Measurements from ENCODE around the gene GATAD2B. TPM values are rescaled to one million over a fixed set of nuclear protein-coding genes. Genes with fewer than 3 reads are reported as not detected.
"Not testable (repeated sequence)": the region's sequence is repeated elsewhere in the genome, so short reads cannot be mapped to it uniquely, and the experiment has no call there.

The GATAD2B gene
- total RNA-seq, 2 donors from 2014 or later = 47.8 to 51.1 TPM

DNA sequence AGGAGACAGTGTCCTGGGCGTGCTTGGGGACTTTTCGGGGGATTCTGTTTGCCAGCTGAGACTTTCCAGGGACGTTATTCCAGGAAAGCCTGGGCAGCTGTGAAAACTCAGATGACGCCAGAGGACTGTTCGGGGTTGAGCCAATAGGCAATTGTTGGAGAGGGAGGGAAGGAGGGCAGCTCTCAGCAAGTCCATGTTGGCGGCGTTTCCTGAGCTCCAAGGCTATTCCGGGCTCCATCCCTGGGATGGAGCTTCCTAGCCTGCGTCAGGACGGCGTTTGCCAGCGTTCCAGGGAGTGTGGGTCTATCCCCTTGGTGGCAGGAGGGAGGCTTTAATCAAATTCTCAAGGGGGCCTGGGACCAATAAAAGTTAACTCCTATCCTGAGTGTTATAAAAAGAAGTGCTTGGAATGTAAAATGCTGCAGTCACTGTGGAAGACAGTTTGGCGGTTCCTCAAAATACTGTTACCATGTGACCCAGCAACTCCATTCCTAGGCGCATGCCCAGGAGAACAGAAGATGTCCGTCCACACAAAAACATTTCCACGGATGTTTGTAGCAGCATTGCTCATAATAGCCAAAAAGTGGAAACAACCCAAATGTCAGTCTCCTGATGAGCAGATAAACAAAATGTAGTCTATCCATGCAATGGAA, 132.3 kb downstream of the GATAD2B start:
- Mint-ChIP-seq H3K4me3 (peak overlapping the region; percentile 46), H3K9me3 (no peaks in the 10 kb centered on the region), H3K27ac (peak overlapping the region; percentile 15), H3K4me1 (peaks cover 9% of the 10 kb centered on the region), H3K27me3 (peaks cover 8% of the 10 kb centered on the region), H3K36me3 (ENCODE audit: low read depth) (no peaks in the 10 kb centered on the region)
- no peak for ATAC-seq (replicated peaks)

DNA sequence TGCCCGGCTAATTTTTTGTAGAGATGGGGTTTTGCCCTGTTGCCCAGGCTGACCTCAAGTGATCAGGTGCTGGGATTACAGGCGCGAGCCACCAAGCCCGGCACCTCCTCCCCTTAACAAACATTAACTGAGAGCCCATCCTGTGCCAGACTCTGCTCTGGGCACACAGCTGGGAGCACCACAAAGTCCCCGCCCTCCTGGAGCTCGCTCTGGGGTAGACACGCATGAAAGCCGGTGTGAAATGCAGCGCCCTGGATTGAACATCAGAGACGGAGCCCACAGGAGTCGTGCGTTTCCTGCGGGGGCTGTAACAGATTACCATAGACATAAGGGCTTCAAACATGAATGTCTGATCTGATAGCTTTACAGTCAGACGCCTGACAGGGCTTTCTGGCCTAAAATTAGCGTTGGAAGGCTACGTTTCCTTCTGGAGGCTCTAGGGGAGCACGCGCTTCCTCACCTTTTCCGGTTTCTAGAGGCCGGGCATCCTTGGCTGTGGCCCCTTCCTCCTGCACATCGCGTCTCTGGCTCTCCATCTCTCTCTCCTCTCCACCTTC, 133.2 kb downstream of the GATAD2B start:
- no peaks in the 10 kb centered on the region for H3K36me3 Mint-ChIP-seq (ENCODE audit: low read depth)
- no peak for ATAC-seq (replicated peaks)
- peak overlapping the region; percentile 46 for H3K4me3 Mint-ChIP-seq
- H3K4me1 Mint-ChIP-seq = peaks cover 9% of the 10 kb centered on the region
- H3K9me3 Mint-ChIP-seq = no peaks in the 10 kb centered on the region
- H3K27ac Mint-ChIP-seq = peak overlapping the region; percentile 9
- peaks cover 8% of the 10 kb centered on the region for H3K27me3 Mint-ChIP-seq

DNA sequence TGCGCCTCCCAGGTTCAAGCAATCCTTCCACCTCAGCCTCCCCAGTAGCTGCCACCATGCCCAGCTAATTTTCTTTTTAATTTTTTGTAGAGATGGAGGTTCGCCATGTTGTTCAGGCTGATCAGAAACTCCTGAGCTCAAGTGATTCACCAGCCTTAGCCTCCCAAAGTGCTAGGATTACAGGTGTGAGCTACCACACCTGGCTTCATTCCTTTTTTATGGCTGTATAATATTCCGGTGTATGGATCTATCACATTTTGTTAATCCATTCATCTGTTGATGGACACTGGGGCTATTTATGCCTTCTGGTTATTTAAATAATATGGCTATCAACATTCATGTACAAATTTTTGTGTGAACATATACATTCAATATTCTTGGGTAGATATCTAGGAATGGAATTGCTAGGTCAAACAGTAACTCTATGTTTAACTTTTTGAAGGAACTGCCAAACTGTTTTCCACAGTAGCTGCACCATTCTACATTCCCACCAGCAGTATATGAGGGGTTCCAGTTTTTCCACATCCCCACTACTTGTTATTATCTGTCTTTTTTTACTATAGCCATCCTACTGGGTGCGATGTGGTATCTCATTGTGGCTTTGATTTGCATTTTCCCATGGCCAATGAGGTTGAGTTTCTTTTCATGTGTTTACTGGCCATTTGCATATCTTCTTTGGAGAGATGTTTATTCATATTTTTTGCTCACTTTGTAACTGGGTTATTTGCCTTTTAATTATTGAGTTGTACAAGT, 136.6 kb downstream of the GATAD2B start:
- Mint-ChIP-seq H3K36me3 (ENCODE audit: low read depth) (no peaks in the 10 kb centered on the region), H3K4me1 (peaks cover 9% of the 10 kb centered on the region), H3K27me3 (peaks cover 8% of the 10 kb centered on the region), H3K4me3 (no peak overlapping the region), H3K9me3 (no peaks in the 10 kb centered on the region), H3K27ac (no peak overlapping the region)
- no peak for ATAC-seq (replicated peaks)

DNA sequence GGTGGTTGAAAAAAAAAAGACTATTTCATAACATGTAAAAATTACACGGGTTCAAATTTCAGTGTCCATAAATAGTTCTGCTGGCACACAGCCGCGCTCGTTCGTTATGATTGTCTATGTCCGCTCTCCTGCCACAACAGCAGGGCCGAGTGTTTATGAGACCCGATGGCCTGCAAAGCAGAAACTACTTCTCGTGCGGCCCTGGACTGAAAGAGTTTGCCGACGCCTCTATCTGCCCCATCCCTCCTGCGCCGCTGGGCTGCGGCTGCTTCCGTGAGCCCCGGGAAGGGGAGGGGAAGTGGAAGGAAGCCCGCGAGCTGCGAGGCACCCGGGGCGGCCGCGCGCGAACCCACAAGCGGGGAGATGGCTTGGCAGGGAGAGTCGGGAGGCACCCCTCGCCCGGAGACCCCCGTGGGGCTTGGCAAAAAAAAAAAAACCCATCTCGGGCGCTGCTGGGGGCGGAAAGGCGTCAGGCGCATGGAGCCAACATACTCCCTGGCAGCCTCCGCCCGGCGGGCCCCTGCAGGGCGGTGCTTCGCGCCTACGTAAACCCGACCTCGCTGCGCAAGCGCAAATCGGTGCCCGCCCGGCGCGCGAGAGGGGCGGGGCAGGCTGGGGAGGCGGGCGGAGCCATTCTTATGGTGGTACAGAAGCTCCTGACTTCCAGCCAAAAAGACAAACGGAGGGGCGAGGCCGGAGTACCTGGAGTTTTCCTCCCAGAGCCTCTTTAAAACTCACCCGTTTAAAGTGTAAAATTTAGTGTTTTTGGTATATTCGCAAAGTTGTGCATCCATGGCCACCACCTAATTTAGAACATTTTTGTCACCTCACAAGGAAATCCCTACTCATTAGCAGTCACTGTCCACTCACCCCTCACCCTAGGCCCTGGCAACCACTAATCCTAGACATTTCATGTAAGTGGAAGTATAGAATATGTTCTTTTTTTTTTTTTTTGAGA, 139.3 kb downstream of the GATAD2B start:
- H3K36me3 Mint-ChIP-seq (ENCODE audit: low read depth) = no peaks in the 10 kb centered on the region
- peak overlapping the region; percentile 85 for H3K4me3 Mint-ChIP-seq
- peak; percentile 98 for ATAC-seq (replicated peaks)
- H3K4me1 Mint-ChIP-seq = no peaks in the 10 kb centered on the region
- H3K27ac Mint-ChIP-seq = peak overlapping the region; percentile 91
- no peaks in the 10 kb centered on the region for H3K9me3 Mint-ChIP-seq
- peaks cover 8% of the 10 kb centered on the region for H3K27me3 Mint-ChIP-seq

DNA sequence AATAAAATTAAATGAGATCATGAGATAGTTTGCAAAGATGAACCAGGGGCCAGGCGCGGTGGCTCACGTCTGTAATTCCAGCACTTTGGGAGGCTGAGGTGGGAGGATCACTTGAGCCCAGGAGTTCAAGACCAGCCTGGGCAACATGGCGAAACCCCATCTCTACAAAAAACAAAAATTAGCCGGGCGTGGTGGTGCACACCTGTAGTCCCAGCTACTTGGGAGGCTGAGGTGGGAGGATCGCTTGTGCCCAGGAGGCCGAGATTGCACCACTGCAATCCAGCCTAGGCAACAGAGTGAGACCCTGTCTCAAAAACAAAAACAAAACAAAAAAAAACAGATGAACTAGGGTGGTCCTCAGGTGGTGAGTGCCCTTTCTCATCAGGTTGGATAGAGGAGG, 140.1 kb downstream of the GATAD2B start:
- H3K27me3 Mint-ChIP-seq = not testable (repeated sequence)
- peak overlapping the region; percentile 85 for H3K4me3 Mint-ChIP-seq

DNA sequence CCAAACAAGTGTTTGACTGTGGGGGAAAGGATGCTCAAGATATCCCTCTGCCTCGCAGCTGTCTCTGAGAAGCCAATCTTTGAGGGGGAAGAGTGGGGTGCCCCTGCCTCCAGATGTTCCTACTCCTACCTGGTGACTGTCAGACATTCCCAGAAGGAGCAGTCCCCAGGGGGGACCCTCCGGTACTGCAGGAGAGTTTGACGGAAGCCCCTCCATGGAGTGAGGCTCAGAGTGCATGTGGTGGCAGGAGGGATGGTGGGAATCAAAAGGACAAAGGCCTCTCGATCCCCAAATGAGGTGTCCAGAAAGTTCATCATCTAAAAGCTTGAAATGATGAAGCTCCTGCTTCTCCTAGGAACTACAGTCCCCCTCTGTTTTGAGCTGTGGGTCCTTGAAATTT, 142.2 kb downstream of the GATAD2B start:
- Mint-ChIP-seq H3K27me3 (no peaks in the 10 kb centered on the region), H3K36me3 (ENCODE audit: low read depth) (no peaks in the 10 kb centered on the region), H3K4me1 (peaks cover 4% of the 10 kb centered on the region), H3K4me3 (no peak overlapping the region), H3K27ac (no peak overlapping the region), H3K9me3 (no peaks in the 10 kb centered on the region)
- no peak for ATAC-seq (replicated peaks)

More for the DNA sequence above, 140.1 kb downstream of the GATAD2B start:
- H3K9me3 Mint-ChIP-seq; H3K4me1 Mint-ChIP-seq; ATAC-seq (replicated peaks); H3K36me3 Mint-ChIP-seq (ENCODE audit: low read depth): not testable (repeated sequence)
- peak overlapping the region; percentile 91 for H3K27ac Mint-ChIP-seq

DNA sequence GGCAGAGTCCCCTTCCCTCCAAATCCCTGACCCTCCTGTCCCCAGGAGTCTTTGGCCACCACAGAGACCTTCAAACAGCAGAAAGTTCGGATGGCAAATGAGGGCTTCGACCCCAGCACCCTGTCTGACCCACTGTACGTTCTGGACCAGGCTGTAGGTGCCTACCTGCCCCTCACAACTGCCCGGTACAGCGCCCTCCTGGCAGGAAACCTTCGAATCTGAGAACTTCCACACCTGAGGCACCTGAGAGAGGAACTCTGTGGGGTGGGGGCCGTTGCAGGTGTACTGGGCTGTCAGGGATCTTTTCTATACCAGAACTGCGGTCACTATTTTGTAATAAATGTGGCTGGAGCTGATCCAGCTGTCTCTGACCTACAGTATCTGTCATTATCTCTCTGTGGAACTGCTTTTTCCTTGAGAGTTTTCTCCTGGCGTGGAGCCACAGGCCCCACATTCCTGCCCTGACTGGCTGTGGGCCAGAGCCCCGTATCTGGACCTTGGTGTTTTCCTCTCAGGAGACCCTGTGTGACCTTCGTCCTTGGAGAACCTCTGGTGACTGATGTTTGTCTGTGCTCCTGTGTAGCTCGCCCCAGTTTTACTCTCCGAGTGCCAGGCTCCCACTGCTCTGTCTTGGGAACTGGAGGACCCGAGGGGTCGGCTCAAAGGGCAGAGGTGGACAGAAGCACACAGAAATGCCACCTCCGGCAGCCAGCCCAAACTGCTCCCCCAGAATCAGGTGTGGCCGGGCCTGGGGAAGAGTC, 142.8 kb downstream of the GATAD2B start:
- ATAC-seq (replicated peaks) = no peak
- Mint-ChIP-seq H3K4me1 (peaks cover 4% of the 10 kb centered on the region), H3K4me3 (no peak overlapping the region), H3K36me3 (ENCODE audit: low read depth) (no peaks in the 10 kb centered on the region), H3K27me3 (no peaks in the 10 kb centered on the region), H3K9me3 (no peaks in the 10 kb centered on the region), H3K27ac (no peak overlapping the region)

DNA sequence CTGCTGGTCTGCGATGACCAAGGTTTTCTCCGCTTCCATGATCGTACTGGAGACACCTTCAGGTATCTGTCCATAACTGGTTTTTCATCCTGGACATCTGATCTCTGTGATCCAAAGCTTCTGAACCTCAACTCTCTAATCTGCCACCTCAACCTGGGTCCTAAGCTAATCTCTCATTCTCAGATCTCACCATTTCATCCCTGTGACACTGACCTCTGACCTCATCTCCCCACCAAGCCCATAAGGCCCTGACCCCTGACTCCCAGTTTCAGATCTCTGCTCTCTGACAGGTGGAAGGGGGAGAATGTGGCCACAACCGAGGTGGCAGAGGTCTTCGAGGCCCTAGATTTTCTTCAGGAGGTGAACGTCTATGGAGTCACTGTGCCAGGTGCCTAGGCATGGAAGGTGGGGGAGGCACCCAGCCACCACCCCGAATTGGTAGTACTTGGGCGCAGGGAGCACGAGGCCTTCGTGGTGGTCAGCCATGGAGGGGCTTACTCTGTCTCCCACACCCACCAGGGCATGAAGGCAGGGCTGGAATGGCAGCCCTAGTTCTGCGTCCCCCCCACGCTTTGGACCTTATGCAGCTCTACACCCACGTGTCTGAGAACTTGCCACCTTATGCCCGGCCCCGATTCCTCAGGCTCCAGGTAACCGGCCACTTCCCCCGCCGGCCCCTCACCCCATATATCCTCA, 143.8 kb downstream of the GATAD2B start:
- H3K27me3 Mint-ChIP-seq = no peaks in the 10 kb centered on the region
- no peaks in the 10 kb centered on the region for H3K9me3 Mint-ChIP-seq
- peaks cover 10% of the 10 kb centered on the region for H3K36me3 Mint-ChIP-seq (ENCODE audit: low read depth)
- H3K4me3 Mint-ChIP-seq = no peak overlapping the region
- no peak for ATAC-seq (replicated peaks)
- peaks cover 4% of the 10 kb centered on the region for H3K4me1 Mint-ChIP-seq
- H3K27ac Mint-ChIP-seq = no peak overlapping the region

DNA sequence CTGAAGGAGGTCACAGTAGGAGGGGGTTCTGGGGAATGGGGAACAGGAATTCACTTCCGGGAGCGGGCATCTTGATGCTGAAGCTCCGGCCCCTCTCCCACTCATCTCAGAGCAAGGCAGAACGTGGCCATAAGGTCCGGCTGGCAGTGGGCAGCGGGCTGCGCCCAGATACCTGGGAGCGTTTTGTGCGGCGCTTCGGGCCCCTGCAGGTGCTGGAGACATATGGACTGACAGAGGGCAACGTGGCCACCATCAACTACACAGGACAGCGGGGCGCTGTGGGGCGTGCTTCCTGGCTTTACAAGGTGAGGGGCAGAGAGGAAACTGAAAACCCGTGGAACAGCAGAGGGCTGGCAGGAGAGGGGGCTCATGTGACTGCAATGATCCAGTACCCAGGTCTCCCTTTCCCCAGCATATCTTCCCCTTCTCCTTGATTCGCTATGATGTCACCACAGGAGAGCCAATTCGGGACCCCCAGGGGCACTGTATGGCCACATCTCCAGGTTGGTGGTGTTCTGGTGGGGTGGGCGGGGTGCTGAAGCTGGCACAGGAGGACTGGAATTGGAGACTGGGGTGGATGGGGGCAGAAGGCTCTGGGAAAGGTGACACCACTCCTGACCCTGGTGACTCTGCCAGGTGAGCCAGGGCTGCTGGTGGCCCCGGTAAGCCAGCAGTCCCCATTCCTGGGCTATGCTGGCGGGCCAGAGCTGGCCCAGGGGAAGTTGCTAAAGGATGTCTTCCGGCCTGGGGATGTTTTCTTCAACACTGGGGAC, 144.5 kb downstream of the GATAD2B start:
- Mint-ChIP-seq H3K4me3 (no peak overlapping the region), H3K27ac (no peak overlapping the region), H3K27me3 (no peaks in the 10 kb centered on the region), H3K9me3 (no peaks in the 10 kb centered on the region), H3K36me3 (ENCODE audit: low read depth) (peaks cover 17% of the 10 kb centered on the region), H3K4me1 (peaks cover 4% of the 10 kb centered on the region)
- no peak for ATAC-seq (replicated peaks)

DNA sequence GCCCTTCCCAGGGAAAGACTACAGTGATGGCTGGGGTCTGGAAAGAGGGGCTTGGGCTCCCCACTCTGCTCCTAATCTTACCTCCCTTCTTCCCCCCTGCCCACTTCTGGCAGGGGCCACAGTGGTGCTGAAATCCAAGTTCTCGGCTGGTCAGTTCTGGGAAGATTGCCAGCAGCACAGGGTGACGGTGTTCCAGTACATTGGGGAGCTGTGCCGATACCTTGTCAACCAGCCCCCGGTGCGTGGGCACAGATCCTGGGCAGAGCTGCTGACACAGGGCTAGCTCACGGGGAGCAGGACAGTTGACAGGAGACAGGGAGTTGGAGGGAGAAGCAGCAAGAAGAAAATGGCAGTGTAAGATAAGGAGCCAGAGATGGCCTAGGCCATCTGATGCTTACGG, 145.1 kb downstream of the GATAD2B start:
- Mint-ChIP-seq H3K27ac (peak overlapping the region; percentile 66), H3K27me3 (no peaks in the 10 kb centered on the region), H3K4me1 (peaks cover 4% of the 10 kb centered on the region), H3K36me3 (ENCODE audit: low read depth) (peaks cover 21% of the 10 kb centered on the region), H3K4me3 (no peak overlapping the region), H3K9me3 (no peaks in the 10 kb centered on the region)
- ATAC-seq (replicated peaks) = no peak

DNA sequence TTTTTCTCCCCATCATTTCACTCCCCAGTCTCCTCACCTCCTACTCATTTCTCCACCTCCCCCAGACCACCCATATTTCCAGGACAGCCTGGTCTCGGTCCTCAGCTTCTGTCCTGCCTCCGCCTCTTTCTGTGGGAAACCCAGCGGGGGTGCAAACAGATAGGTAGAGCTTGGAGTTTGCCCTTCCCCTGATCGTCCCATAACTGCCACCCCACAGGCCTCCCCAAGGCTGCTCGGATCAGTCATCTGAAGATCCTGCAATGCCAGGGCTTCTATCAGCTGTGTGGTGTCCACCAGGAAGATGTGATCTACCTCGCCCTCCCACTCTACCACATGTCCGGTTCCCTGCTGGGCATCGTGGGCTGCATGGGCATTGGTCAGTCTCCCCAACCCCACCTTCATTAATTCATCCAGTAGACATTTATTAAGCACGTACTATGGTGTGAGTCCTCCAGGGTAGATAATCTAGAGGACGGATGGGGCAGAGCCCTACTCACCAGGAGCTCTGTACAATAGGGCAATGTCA, 145.9 kb downstream of the GATAD2B start:
- ATAC-seq (replicated peaks) = no peak
- no peaks in the 10 kb centered on the region for H3K27me3 Mint-ChIP-seq
- peak overlapping the region; percentile 66 for H3K27ac Mint-ChIP-seq
- H3K9me3 Mint-ChIP-seq = no peaks in the 10 kb centered on the region
- H3K4me3 Mint-ChIP-seq = peak overlapping the region; percentile 82
- H3K4me1 Mint-ChIP-seq = peaks cover 4% of the 10 kb centered on the region
- peaks cover 28% of the 10 kb centered on the region for H3K36me3 Mint-ChIP-seq (ENCODE audit: low read depth)

DNA sequence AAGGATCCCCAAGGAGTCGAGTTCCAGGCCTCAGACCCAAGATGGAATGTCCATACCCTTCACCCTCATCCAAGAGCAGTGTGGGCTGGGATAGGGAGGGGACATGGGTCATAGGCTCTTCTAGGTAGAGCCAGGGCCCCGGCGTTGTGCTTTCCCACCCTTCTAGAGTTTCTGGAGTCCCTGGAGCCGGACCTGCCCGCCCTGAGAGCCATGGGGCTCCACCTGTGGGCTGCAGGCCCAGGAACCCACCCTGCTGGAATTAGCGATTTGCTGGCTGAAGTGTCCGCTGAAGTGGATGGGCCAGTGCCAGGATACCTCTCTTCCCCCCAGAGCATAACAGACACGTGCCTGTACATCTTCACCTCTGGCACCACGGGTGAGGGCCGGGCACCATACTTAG, 146.4 kb downstream of the GATAD2B start:
- no peaks in the 10 kb centered on the region for H3K9me3 Mint-ChIP-seq
- H3K27me3 Mint-ChIP-seq = no peaks in the 10 kb centered on the region
- peak overlapping the region; percentile 66 for H3K27ac Mint-ChIP-seq
- peak overlapping the region; percentile 82 for H3K4me3 Mint-ChIP-seq
- no peak for ATAC-seq (replicated peaks)
- peaks cover 28% of the 10 kb centered on the region for H3K36me3 Mint-ChIP-seq (ENCODE audit: low read depth)
- peaks cover 4% of the 10 kb centered on the region for H3K4me1 Mint-ChIP-seq
